ENCODE results near the gene C1orf159.

The C1orf159 gene

GRCh38 chr1:1141244-1141910 is 25.5 kb upstream of the C1orf159 start:
- Histone ChIP-seq H3K27ac (replicated peaks) (no peak overlapping the region), H3K27me3 (ENCODE audit: insufficient read depth, poor library complexity, severe bottlenecking) (peaks cover 6% of the 10 kb centered on the region), H3K4me3 (replicated peaks; ENCODE audit: insufficient read depth, low read length) (no peak overlapping the region)
- DNase-seq (ENCODE audit: low read depth in 1 of 2, low spot score in 1 of 2), result no peak
- TF ChIP-seq CTCF (IDR thresholded peaks at IDR 0.05; ENCODE audit: insufficient read depth, low read length), result no peak
- no peak for TF ChIP-seq GABPA (IDR thresholded peaks at IDR 0.05; ENCODE audit: low read depth)

- Histone ChIP-seq H3K4me3 (replicated peaks; ENCODE audit: insufficient read depth, low read length) (no peak overlapping the region), H3K27ac (replicated peaks) (no peak overlapping the region), H3K27me3 (ENCODE audit: insufficient read depth, poor library complexity, severe bottlenecking) (peaks cover 6% of the 10 kb centered on the region)
- DNase-seq (ENCODE audit: low read depth in 1 of 2, low spot score in 1 of 2), result no peak
- no peak for TF ChIP-seq CTCF (IDR thresholded peaks at IDR 0.05; ENCODE audit: insufficient read depth, low read length)
- TF ChIP-seq POLR2AphosphoS5 (IDR thresholded peaks at IDR 0.05; ENCODE audit: low read depth), result no peak
- TF ChIP-seq GABPA (IDR thresholded peaks at IDR 0.05; ENCODE audit: low read depth), result no peak
- TF ChIP-seq REST (IDR thresholded peaks at IDR 0.05; ENCODE audit: insufficient replicate concordance, low read depth), result no peak
- no peak for TF ChIP-seq SPI1 (IDR thresholded peaks at IDR 0.05; ENCODE audit: borderline replicate concordance, low read depth)
Measured at GRCh38 chr1:1140673-1141072, 24.8 kb upstream of the C1orf159 start.

- peaks cover 6% of the 10 kb centered on the region for H3K27me3 ChIP-seq (ENCODE audit: insufficient read depth, poor library complexity, severe bottlenecking)
- DNase-seq (ENCODE audit: low read depth in 1 of 2, low spot score in 1 of 2), result peak in 1 of 2 experiments; percentile 12
- H3K27ac ChIP-seq (replicated peaks), result no peak overlapping the region
- TF ChIP-seq POLR2AphosphoS5 (IDR thresholded peaks at IDR 0.05; ENCODE audit: low read depth) (no peak), CTCF (IDR thresholded peaks at IDR 0.05; ENCODE audit: insufficient read depth, low read length) (no peak), GABPA (IDR thresholded peaks at IDR 0.05; ENCODE audit: low read depth) (no peak), REST (IDR thresholded peaks at IDR 0.05; ENCODE audit: insufficient replicate concordance, low read depth) (no peak), SPI1 (IDR thresholded peaks at IDR 0.05; ENCODE audit: borderline replicate concordance, low read depth) (no peak)
- no peak overlapping the region for H3K4me3 ChIP-seq (replicated peaks; ENCODE audit: insufficient read depth, low read length)
Measured at GRCh38 chr1:1137256-1138045, 21.6 kb upstream of the C1orf159 start.
